Mesothelial cell of epicardium (in vitro differentiated cells): ENCODE data around the gene APLP2. TPM values are rescaled to one million over a fixed set of nuclear protein-coding genes. Genes with fewer than 3 reads are reported as not detected.
A peak's percentile ranks its signal among the peaks of the same experiment; 100 is the strongest.

ENCODE experiments used
- DNase-seq, 2 experiments: peaks; one replicate each; pipeline ENCODE4 v3.0.0; 2021; ENCODE audit warnings: low spot score in 2 of 2; ENCODE audit not compliant: unreplicated experiment in 2 of 2
- H3K27ac Mint-ChIP-seq: 2 replicates; pipeline ENCODE4 v1.8.0; 2021; ENCODE audit warnings: mixed read lengths
- H3K27me3 Mint-ChIP-seq: 2 replicates; pipeline ENCODE4 v1.8.0; 2021; ENCODE audit warnings: low read depth, mixed read lengths
- H3K36me3 Mint-ChIP-seq: 2 replicates; pipeline ENCODE4 v1.8.0; 2021; ENCODE audit warnings: mixed read lengths
- H3K4me1 Mint-ChIP-seq: 2 replicates; pipeline ENCODE4 v1.8.0; 2021; ENCODE audit warnings: mixed read lengths
- H3K4me3 Mint-ChIP-seq: 2 replicates; pipeline ENCODE4 v1.8.0; 2021; ENCODE audit warnings: mild to moderate bottlenecking, moderate library complexity, mixed read lengths
- H3K9me3 Mint-ChIP-seq: 2 replicates; pipeline ENCODE4 v1.8.0; 2021; ENCODE audit warnings: mixed read lengths
- total RNA-seq: library from RNA; stranded (reverse); gene quantifications from 3 replicates; pipeline ENCODE4 v1.2.1, GENCODE V29; 2021
- TF ChIP-seq, protein P1 (sequence below): fragments of 200-600 bp; sonication (generic); IDR thresholded peaks from one replicate; pipeline ENCODE4 v1.5.0; 2021; ENCODE audit warnings: antibody characterized with exemption; ENCODE audit not compliant: unreplicated experiment

The APLP2 gene
- total RNA-seq, 1 donor from 2014 or later, result 240 TPM

DNA sequence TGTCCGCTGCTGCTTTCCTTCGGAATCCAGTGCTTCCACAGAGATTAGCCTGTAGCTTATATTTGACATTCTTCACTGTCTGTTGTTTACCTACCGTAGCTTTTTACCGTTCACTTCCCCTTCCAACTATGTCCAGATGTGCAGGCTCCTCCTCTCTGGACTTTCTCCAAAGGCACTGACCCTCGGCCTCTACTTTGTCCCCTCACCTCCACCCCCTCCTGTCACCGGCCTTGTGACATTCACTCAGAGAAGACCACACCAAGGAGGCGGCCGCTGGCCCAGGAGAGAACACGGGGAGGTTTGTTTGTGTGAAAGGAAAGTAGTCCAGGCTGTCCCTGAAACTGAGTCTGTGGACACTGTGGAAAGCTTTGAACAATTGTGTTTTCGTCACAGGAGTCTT, 74.4 kb downstream of the APLP2 start:
- peaks cover 14% of the 10 kb centered on the region for H3K4me1 Mint-ChIP-seq
- no peak for DNase-seq

DNA sequence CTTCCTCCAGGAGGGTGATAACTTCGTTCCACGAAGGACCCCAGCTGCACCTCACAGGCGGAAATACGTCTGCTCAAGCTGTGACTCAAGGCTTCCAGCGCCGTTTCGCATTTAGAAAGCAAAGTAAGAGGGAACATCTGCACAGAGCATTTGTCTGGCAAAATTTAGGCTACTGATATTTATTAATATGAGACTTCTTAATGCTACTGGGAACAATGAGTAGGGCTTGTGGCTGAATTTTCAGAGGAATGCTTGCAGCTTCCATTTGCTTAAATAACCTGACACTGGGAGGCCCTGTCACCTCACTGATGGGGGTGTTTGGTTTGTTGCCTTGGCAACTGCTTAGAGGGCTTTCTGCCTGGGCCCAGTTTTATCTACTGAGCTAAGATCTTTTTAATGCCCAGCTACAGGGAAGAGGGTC, 75.2 kb downstream of the APLP2 start:
- TF ChIP-seq, protein P1, sequence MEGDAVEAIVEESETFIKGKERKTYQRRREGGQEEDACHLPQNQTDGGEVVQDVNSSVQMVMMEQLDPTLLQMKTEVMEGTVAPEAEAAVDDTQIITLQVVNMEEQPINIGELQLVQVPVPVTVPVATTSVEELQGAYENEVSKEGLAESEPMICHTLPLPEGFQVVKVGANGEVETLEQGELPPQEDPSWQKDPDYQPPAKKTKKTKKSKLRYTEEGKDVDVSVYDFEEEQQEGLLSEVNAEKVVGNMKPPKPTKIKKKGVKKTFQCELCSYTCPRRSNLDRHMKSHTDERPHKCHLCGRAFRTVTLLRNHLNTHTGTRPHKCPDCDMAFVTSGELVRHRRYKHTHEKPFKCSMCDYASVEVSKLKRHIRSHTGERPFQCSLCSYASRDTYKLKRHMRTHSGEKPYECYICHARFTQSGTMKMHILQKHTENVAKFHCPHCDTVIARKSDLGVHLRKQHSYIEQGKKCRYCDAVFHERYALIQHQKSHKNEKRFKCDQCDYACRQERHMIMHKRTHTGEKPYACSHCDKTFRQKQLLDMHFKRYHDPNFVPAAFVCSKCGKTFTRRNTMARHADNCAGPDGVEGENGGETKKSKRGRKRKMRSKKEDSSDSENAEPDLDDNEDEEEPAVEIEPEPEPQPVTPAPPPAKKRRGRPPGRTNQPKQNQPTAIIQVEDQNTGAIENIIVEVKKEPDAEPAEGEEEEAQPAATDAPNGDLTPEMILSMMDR, result no peak
- peaks cover 14% of the 10 kb centered on the region for H3K4me1 Mint-ChIP-seq
- peak overlapping the region; percentile 4 for H3K27ac Mint-ChIP-seq
- H3K9me3 Mint-ChIP-seq, result no peaks in the 10 kb centered on the region
- H3K4me3 Mint-ChIP-seq, result no peak overlapping the region
- DNase-seq, result no peak
- peaks cover 31% of the 10 kb centered on the region for H3K36me3 Mint-ChIP-seq
- H3K27me3 Mint-ChIP-seq, result no peaks in the 10 kb centered on the region

More for the DNA sequence above, 74.4 kb downstream of the APLP2 start:
- TF ChIP-seq, protein P1, result no peak
- Mint-ChIP-seq H3K27ac (peak overlapping the region; percentile 59), H3K9me3 (no peaks in the 10 kb centered on the region), H3K36me3 (peaks cover 35% of the 10 kb centered on the region), H3K27me3 (no peaks in the 10 kb centered on the region), H3K4me3 (no peak overlapping the region)

DNA sequence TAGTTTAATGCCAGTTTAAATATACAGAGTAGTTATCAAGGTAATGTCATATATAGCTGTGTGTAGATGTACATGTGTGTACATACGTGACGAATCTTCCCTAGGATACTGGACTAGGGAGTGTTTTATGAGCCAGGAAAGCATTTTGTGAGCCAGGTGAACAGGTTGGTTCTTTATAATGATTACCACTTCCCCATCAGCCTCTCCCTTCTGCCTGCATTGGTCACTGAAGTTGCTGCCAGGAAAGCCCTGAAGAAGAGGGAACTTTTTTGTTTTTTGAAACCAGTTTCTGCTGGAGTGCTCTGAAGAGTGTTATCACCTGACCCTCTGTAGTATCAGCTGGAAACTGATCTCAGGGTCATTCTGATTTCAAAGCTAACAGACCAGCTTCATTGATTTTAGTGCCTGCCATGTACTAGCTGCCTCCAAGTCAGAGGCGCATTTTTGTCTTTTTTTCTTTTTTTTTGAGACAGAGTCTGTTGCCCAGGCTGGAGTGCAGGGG, 75.7 kb downstream of the APLP2 start:
- no peak overlapping the region for H3K4me3 Mint-ChIP-seq
- no peaks in the 10 kb centered on the region for H3K9me3 Mint-ChIP-seq
- TF ChIP-seq, protein P1, result no peak
- no peak overlapping the region for H3K27ac Mint-ChIP-seq
- H3K36me3 Mint-ChIP-seq, result peaks cover 26% of the 10 kb centered on the region
- no peak for DNase-seq
- no peaks in the 10 kb centered on the region for H3K27me3 Mint-ChIP-seq
- H3K4me1 Mint-ChIP-seq, result peaks cover 14% of the 10 kb centered on the region

DNA sequence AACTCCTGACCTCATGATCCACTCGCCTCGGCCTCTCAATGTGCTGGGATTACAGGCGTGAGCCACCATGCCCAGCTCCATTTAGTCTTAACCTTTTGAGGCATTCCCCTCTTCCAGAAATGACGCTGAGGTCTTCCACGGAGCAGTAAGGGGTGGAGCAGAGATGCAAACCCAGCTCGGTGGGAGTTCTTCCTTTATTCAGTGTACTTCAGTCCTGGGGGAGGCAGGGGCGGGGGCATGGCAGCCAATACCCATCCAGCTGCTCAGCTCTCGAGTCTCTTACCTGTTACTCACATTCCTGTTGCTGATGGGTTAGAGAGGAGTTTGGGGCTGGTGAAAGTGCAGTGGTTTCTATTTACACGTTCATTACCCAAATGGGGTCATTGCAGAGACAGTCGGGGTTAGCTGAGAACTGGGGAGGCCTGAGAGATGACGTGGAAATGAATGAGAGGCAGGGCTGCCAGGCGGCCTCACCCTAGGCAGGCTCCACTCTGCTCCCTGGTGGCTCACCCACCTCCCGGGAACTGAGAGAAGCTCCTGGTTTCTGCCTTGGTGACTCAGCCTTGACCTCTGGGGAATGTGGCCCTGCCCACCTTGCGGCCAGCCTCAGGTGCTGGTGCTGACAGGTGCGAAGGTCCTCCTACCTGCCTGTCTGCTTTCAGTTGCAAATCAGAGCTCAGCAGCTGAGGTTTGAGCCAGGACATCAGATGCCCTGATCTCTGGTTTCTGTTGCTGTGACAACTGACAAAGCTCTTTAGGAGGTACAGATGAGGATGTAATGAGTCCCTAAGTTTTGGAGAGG, 76.5 kb downstream of the APLP2 start:
- DNase-seq, result no peak
- peaks cover 22% of the 10 kb centered on the region for H3K36me3 Mint-ChIP-seq
- H3K4me3 Mint-ChIP-seq, result no peak overlapping the region
- no peaks in the 10 kb centered on the region for H3K9me3 Mint-ChIP-seq
- TF ChIP-seq, protein P1, result no peak
- peak overlapping the region; percentile 53 for H3K27ac Mint-ChIP-seq
- H3K4me1 Mint-ChIP-seq, result peaks cover 14% of the 10 kb centered on the region
- H3K27me3 Mint-ChIP-seq, result no peaks in the 10 kb centered on the region

DNA sequence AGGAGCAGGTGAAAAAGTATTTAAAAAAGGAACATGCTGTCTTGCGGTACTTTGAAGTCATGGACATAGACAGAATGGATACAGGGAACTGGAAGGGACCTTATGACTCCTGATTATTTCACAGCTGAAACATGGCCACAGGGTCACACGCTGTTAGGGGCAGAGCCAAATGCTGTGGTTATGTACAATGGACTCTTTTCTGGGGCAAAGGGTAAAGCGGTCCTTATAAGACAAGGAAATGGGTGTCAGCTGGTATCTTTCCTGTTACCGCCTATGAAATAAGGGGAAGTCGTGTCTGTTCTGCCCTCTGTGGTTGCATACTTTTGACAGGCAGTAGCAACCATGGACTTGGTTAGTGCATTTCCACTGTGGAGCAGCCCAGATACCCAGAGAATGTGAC, 77.1 kb downstream of the APLP2 start:
- no peak for DNase-seq
- no peak overlapping the region for H3K27ac Mint-ChIP-seq
- H3K4me3 Mint-ChIP-seq, result no peak overlapping the region
- no peaks in the 10 kb centered on the region for H3K9me3 Mint-ChIP-seq
- TF ChIP-seq, protein P1, result no peak
- H3K36me3 Mint-ChIP-seq, result peaks cover 17% of the 10 kb centered on the region
- no peaks in the 10 kb centered on the region for H3K27me3 Mint-ChIP-seq
- peaks cover 14% of the 10 kb centered on the region for H3K4me1 Mint-ChIP-seq
